Germinal center (tissue), 1 donor: Measurements from ENCODE around the gene MRPL27.
"Not testable (repeated sequence)": the region's sequence is repeated elsewhere in the genome, so short reads cannot be mapped to it uniquely, and the experiment has no call there.

Source experiments
- DNase-seq: peaks from one replicate; pipeline ENCODE4 v3.0.0; 2012; ENCODE audit warnings: mixed read lengths, low spot score

Gene MRPL27

GRCh38 chr17:50372758-50373556, at the start of gene MRPL27, which contains the start of gene EME1:
Gene MRPL27 (minus strand): TSS chr17:50373184. CDS start chr17:50373170, 14 bp downstream.
Gene EME1 (plus strand): TSS chr17:50373229. CDS start chr17:50375209, 1,980 bp downstream.
- DNase-seq = peak; percentile 89

GRCh38 chr17:50422738-50423137, 49.8 kb upstream of the MRPL27 start:
- DNase-seq = no peak

GRCh38 chr17:50421308-50422051, 48.5 kb upstream of the MRPL27 start:
- peak; percentile 61 for DNase-seq

GRCh38 chr17:50420419-50421112, 47.6 kb upstream of the MRPL27 start:
- no peak for DNase-seq

GRCh38 chr17:50419577-50419976, 46.6 kb upstream of the MRPL27 start:
- DNase-seq = not testable (repeated sequence)

- DNase-seq = no peak
Measured at GRCh38 chr17:50414808-50415207, 41.8 kb upstream of the MRPL27 start.

- no peak for DNase-seq
Measured at GRCh38 chr17:50412188-50412732, 39.3 kb upstream of the MRPL27 start.

GRCh38 chr17:50407921-50408320, 34.9 kb upstream of the MRPL27 start:
- no peak for DNase-seq

- no peak for DNase-seq
Measured at GRCh38 chr17:50406578-50406977, 33.6 kb upstream of the MRPL27 start.

GRCh38 chr17:50405351-50405750, 32.4 kb upstream of the MRPL27 start:
- DNase-seq = not testable (repeated sequence)

- DNase-seq = not testable (repeated sequence)
Measured at GRCh38 chr17:50399591-50399990, 26.6 kb upstream of the MRPL27 start.

GRCh38 chr17:50398672-50399071, 25.7 kb upstream of the MRPL27 start:
- DNase-seq = not testable (repeated sequence)

GRCh38 chr17:50397919-50398285, 24.9 kb upstream of the MRPL27 start:
- DNase-seq = no peak

- DNase-seq = peak; percentile 86
Measured at GRCh38 chr17:50397111-50397918, 24.3 kb upstream of the MRPL27 start, which contains the start of gene LRRC59. Gene LRRC59 (minus strand): TSS chr17:50397523. CDS start chr17:50397317, 206 bp downstream.

- no peak for DNase-seq
Measured at GRCh38 chr17:50396261-50397110, 23.5 kb upstream of the MRPL27 start.

GRCh38 chr17:50394711-50395110, 21.7 kb upstream of the MRPL27 start:
- peak; percentile 0 for DNase-seq

GRCh38 chr17:50393700-50394099, 20.7 kb upstream of the MRPL27 start:
- no peak for DNase-seq

- DNase-seq = no peak
Measured at GRCh38 chr17:50392621-50393020, 19.6 kb upstream of the MRPL27 start.

GRCh38 chr17:50389534-50389933, 16.6 kb upstream of the MRPL27 start:
- DNase-seq = no peak

- no peak for DNase-seq
Measured at GRCh38 chr17:50388728-50389127, 15.7 kb upstream of the MRPL27 start.
